OCI-LY1 (cell line): ENCODE results near the gene IFT57.

Experiments used
- H2AFZ ChIP-seq: fragments of 200-600 bp; sonication (generic), shearing (Covaris generic); 2 replicates; pipeline ENCODE4 v1.6.0; 2014; ENCODE audit warnings: antibody characterized with exemption, mild to moderate bottlenecking, low read length
- H3F3A ChIP-seq: fragments of 200-600 bp; sonication (generic), shearing (Covaris generic); 2 replicates; pipeline ENCODE4 v1.6.0; 2014; ENCODE audit warnings: mild to moderate bottlenecking, antibody characterized with exemption, low read length, moderate library complexity; ENCODE audit not compliant: insufficient read depth
- H3K27ac ChIP-seq: fragments of 200-600 bp; sonication (generic); 2 replicates; pipeline ENCODE4 v1.5.1; 2014; ENCODE audit warnings: low read length, mixed run types, mild to moderate bottlenecking, low read depth; ENCODE audit not compliant: poor library complexity, severe bottlenecking
- H3K27me3 ChIP-seq: fragments of 200-600 bp; sonication (generic); 2 replicates; pipeline ENCODE4 v1.6.0; 2014; ENCODE audit warnings: antibody characterized with exemption, mild to moderate bottlenecking, low read length, moderate library complexity; ENCODE audit not compliant: insufficient read depth
- H3K36me3 ChIP-seq: fragments of 200-600 bp; sonication (generic); 2 replicates; pipeline ENCODE4 v1.6.1; 2014; ENCODE audit warnings: mild to moderate bottlenecking, antibody characterized with exemption, low read length, moderate library complexity, mixed read lengths; ENCODE audit not compliant: insufficient read depth
- H3K4me1 ChIP-seq: fragments of 200-600 bp; sonication (generic); 2 replicates; pipeline ENCODE4 v1.5.1; 2014; ENCODE audit warnings: mild to moderate bottlenecking, low read length, moderate library complexity; ENCODE audit not compliant: insufficient read depth, severe bottlenecking
- H3K4me2 ChIP-seq: fragments of 200-600 bp; sonication (generic), shearing (Covaris generic); 2 replicates; pipeline ENCODE4 v1.6.1; 2014; ENCODE audit warnings: low read length
- H3K4me3 ChIP-seq: fragments of 200-600 bp; sonication (generic); 2 replicates; pipeline ENCODE4 v1.5.1; 2014; ENCODE audit warnings: low read length, low read depth, mild to moderate bottlenecking, mixed read lengths; ENCODE audit not compliant: poor library complexity, severe bottlenecking
- H3K79me2 ChIP-seq: fragments of 200-600 bp; shearing (Covaris generic); 2 replicates; pipeline ENCODE4 v1.6.1; 2016; ENCODE audit warnings: mixed run types, low read length, mixed read lengths; ENCODE audit not compliant: insufficient read depth
- H3K9ac ChIP-seq: fragments of 200-600 bp; sonication (generic), shearing (Covaris generic); 2 replicates; pipeline ENCODE4 v1.6.1; 2014; ENCODE audit warnings: mild to moderate bottlenecking, low read length, mixed read lengths
- H3K9me2 ChIP-seq: fragments of 200-600 bp; sonication (generic), shearing (Covaris generic); 2 replicates; pipeline ENCODE4 v1.6.1; 2014; ENCODE audit warnings: low read depth, mild to moderate bottlenecking, low read length, mixed read lengths
- H3K9me3 ChIP-seq: fragments of 200-600 bp; shearing (Covaris generic); 2 replicates; pipeline ENCODE4 v1.6.1; 2014; ENCODE audit warnings: low read length, mixed read lengths
- H4K20me1 ChIP-seq: fragments of 200-600 bp; sonication (generic), shearing (Covaris generic); 2 replicates; pipeline ENCODE4 v1.6.0; 2016; ENCODE audit warnings: mild to moderate bottlenecking, low read length; ENCODE audit not compliant: insufficient read depth
- EZH2 ChIP-seq: fragments of 200-600 bp; sonication (generic), shearing (Covaris generic); IDR thresholded peaks from 2 replicates; pipeline ENCODE4 v1.8.0; 2017; ENCODE audit warnings: borderline replicate concordance, mixed run types, mild to moderate bottlenecking, antibody characterized with exemption, low read length, moderate library complexity, mixed read lengths
- TF ChIP-seq, protein P1 (sequence below): fragments of 200-600 bp; sonication (generic), shearing (Covaris generic); IDR thresholded peaks from 2 replicates; pipeline ENCODE4 v1.5.1; 2017; ENCODE audit warnings: mild to moderate bottlenecking, antibody characterized with exemption, low read length, moderate library complexity, mixed read lengths

IFT57 gene

DNA sequence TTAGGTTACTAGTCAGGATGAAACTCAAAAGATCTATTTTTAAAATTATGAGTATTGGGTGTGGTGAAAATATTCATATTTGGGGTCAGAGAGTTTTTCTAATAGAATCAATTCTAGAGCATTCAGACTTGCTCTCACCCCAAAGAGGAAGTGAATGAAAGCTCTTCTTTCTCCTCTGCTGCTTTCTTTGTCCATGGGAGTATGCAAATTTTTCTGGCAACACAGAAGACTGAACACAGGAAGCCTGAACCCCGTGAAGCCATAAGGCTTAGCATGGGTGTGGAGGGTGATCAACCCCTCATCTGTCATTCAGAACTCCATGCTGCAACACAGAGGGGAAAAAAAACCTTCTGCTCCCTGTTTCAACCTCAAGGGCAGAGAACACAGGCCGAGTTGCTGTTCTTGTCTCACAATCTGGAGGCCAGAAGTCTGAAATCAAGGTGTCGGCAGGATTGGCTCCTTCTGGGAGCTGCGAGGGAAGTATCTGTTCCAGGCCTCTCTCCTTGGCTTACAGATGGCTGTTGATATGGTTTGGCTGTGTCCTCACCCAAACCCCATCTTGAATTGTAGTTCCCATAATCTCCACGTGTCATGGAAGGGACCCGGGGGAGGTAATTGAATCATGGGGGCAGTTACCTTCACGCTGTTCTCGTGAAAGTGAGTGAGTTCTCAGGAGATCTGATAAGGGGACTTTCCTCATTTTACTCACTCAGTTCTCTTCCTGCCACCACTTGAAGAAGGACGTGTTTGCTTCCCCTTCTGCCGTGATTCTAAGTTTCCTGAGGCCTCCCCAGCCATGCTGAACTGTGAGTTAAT lies 97.7 kb downstream of the IFT57 start:
- TF ChIP-seq EZH2: no peak
- Histone ChIP-seq H4K20me1 (no peaks in the 10 kb centered on the region), H3K4me1 (peaks cover 65% of the 10 kb centered on the region), H3K9me2 (no peaks in the 10 kb centered on the region), H3K27ac (peak overlapping the region; percentile 100), H3K9me3 (no peaks in the 10 kb centered on the region), H3K9ac (peak overlapping the region; percentile 99), H3K27me3 (no peaks in the 10 kb centered on the region), H2AFZ (no peak overlapping the region), H3K4me2 (peak overlapping the region; percentile 94), H3K4me3 (peak overlapping the region; percentile 75), H3K79me2 (peaks cover 7% of the 10 kb centered on the region; the same call in 1 of the 2 replicates), H3F3A (no peaks in the 10 kb centered on the region), H3K36me3 (peaks cover 18% of the 10 kb centered on the region; the same call in 1 of the 2 replicates)

DNA sequence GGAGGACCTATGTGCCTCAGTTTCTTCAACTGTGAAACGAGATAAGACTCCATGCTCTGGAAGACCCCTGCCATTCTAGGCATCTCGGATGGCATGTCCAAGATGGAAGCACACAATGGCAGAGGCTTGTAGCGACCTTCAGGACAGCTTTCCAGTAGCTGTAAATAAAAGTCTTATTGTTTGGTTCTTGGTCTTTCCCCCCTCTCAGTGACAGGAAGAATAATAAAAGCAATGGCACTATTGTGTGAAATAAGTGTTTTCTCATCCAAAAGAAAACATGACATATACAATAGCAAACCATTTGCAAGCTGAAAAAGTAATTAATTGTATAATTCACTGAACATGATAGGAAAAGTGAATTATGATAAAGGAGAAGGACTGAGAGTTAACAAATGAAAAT lies 98.9 kb downstream of the IFT57 start:
- H4K20me1 ChIP-seq: no peaks in the 10 kb centered on the region
- peaks cover 53% of the 10 kb centered on the region for H3K4me1 ChIP-seq
- peaks cover 7% of the 10 kb centered on the region; the same call in 1 of the 2 replicates for H3K79me2 ChIP-seq
- no peaks in the 10 kb centered on the region for H3F3A ChIP-seq
- peaks cover 10% of the 10 kb centered on the region; the same call in 1 of the 2 replicates for H3K36me3 ChIP-seq
- H3K4me3 ChIP-seq: no peak overlapping the region
- peak overlapping the region; percentile 31; the same call in 1 of the 2 replicates for H3K4me2 ChIP-seq
- peak overlapping the region; percentile 69; the same call in 1 of the 2 replicates for H2AFZ ChIP-seq
- no peaks in the 10 kb centered on the region for H3K9me2 ChIP-seq
- peak overlapping the region; percentile 100 for H3K27ac ChIP-seq
- TF ChIP-seq, protein P1, sequence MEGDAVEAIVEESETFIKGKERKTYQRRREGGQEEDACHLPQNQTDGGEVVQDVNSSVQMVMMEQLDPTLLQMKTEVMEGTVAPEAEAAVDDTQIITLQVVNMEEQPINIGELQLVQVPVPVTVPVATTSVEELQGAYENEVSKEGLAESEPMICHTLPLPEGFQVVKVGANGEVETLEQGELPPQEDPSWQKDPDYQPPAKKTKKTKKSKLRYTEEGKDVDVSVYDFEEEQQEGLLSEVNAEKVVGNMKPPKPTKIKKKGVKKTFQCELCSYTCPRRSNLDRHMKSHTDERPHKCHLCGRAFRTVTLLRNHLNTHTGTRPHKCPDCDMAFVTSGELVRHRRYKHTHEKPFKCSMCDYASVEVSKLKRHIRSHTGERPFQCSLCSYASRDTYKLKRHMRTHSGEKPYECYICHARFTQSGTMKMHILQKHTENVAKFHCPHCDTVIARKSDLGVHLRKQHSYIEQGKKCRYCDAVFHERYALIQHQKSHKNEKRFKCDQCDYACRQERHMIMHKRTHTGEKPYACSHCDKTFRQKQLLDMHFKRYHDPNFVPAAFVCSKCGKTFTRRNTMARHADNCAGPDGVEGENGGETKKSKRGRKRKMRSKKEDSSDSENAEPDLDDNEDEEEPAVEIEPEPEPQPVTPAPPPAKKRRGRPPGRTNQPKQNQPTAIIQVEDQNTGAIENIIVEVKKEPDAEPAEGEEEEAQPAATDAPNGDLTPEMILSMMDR: no peak
- no peak for TF ChIP-seq EZH2
- H3K9me3 ChIP-seq: no peaks in the 10 kb centered on the region
- H3K27me3 ChIP-seq: no peaks in the 10 kb centered on the region
- H3K9ac ChIP-seq: peak overlapping the region; percentile 99; the same call in 1 of the 2 replicates

DNA sequence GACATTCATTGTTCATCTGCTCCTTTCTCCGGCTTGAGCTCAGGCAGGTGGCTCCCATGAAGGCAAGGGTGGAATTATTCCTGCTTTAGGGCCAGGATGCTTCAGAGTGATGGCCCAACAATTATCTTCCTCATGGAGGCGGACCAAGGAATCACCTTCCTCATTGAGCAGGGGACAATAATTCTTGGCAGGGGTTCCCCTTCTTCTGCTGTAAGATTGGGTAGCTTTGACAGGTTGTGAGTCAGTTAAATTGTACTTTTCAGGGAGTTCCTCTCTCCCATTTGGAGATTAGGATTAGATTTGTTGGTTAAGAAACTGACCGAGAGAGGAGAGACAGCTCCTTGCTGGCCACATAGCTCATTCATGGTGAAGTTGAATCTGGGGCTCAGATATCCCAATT lies 99.9 kb downstream of the IFT57 start:
- Histone ChIP-seq H3K27ac (peak overlapping the region; percentile 30), H3F3A (no peaks in the 10 kb centered on the region), H2AFZ (no peak overlapping the region), H3K9me3 (no peaks in the 10 kb centered on the region), H3K9ac (no peak overlapping the region), H3K79me2 (peaks cover 7% of the 10 kb centered on the region; the same call in 1 of the 2 replicates), H3K4me1 (peaks cover 42% of the 10 kb centered on the region), H3K4me2 (no peak overlapping the region), H3K27me3 (no peaks in the 10 kb centered on the region), H3K36me3 (peaks cover 1% of the 10 kb centered on the region; the same call in 1 of the 2 replicates), H4K20me1 (no peaks in the 10 kb centered on the region), H3K4me3 (no peak overlapping the region), H3K9me2 (no peaks in the 10 kb centered on the region)
- TF ChIP-seq, protein P1: no peak
- TF ChIP-seq EZH2: no peak
